GM19455 (cell line): ENCODE data around the gene BBX.

Experiments
- ATAC-seq: cut with Tn5 transposase; IDR thresholded peaks from one replicate; pipeline ENCODE4 v1.9.1; 2021; ENCODE audit not compliant: unreplicated experiment

The BBX gene

GRCh38 chr3:107794664-107795443, 272.1 kb downstream of the BBX start:
- ATAC-seq = no peak

DNA sequence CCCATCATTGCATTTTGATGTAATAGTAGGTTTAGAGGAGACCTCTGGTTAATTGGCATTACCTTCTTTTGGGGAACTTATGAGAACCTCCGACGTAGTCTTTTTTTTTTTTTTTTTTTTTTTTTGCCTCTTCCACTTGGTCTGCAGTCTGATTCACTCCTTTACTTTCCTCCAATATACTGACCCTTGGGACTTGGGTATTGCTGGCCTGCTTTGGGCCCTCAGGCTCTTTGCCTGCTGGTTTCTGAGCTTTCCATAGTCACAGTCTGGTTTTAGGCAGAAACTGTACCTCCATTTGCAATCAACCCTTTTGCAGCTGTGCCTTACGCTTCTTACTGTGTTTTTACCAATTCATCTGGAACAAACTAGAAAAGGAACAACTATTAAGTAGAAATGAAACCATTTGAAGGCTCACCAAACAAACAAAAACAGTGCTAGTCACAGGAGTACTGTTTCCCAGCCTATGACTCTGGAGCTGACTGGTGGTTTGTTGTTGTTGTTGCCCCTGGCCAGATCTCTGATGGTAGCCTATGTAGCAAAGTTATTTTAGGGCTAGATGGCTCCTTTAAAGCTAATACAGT, 272.8 kb downstream of the BBX start:
- no peak for ATAC-seq

DNA sequence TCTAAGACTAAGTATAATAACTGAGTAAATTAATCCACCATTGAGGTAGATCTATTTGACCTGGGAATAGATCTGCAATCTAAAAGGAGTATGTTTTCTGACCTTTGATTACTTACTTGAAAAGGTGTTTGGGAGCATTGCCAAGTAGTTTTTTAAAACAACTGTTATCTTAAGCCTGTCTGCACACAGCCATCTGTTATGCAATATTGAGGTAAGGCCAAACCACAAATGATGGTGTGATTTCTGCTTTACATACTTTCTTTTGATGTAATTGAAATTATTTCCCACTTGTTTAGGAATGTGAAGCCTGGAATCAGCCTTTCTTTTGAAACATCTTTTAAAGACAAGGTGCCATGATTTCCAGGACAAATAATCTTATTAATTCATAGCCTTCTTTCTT, 274.0 kb downstream of the BBX start:
- ATAC-seq = no peak

- ATAC-seq = no peak
Measured at GRCh38 chr3:107797586-107797985, 274.8 kb downstream of the BBX start.

DNA sequence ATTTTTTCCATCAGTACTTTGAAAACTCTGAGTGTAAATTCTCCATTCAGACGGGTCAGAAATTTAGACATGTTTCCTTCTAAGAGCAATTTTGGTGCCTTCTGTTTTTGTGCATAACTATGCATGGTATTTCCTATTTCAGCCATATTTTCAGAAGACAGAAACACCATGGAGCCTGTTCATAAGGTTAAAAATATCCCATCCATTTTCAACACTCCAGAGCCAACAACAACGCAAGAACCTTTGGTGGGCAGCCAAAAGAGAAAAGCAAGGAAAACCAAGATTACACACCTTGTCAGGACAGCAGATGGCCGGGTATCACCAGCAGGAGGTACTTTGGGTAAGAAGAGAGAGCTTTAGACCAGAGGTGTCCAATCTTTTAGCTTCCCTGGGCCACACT, 275.6 kb downstream of the BBX start:
- ATAC-seq = no peak

- ATAC-seq = no peak
Measured at GRCh38 chr3:107800710-107801109, 277.9 kb downstream of the BBX start.

DNA sequence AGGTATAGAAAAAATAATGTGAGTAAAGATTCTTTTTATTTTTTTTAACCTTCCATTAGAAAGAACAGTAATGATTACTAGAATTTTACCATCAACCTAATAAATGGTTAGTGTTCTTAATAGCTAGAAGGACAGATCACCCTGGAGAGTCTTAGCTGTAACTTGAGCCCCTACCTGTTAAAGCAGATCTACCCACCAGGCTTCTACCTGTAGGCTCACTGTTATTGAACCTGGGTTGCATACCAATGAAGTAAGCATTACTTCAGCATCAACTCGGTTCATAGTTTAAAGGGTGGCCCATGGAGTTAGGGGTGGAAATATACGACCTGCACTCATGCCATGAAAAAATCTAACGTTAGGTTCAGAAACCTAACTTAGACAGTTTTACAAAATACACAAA, 280.4 kb downstream of the BBX start:
- ATAC-seq = no peak

DNA sequence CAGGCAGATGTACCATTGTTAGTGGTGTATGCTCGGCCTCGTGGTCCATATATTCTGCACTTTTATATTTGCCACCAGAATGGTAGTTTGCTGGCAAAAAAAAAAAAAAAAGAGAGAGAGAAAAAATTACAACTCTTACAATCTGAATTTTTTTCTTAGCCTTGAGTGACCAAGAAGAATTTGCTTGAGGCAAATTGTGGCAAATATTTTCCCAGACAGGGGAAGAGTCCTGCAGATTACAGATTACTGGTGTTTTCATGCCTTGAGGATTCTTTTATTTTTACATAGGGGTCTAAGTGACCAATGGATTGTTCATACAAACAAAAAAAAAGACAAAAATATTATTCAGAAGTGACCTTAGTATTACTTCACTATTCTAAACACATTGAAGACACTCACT, 283.3 kb downstream of the BBX start:
- no peak for ATAC-seq

GRCh38 chr3:107806536-107806935, 283.8 kb downstream of the BBX start:
- no peak for ATAC-seq

GRCh38 chr3:107810171-107811071, 287.7 kb downstream of the BBX start:
- ATAC-seq = no peak

DNA sequence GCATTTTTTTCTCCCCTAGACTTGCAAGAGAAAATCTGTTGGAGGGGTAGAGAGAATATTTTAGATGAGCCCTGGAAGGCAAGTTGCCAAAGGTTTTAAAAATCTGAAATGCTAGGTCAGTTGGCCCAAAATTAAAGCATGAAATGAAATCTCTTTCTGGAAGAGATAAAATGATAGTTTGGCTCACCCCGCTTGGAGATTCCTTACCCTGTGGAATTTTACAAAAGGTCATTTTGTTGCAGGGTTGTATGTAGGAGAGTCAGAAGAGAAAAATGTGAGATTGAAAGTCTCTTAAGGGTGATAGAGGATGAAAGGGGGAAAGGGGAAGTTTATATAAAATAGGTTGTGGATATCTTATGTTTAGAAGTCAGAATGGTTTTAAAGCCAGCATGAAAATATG, 290.3 kb downstream of the BBX start:
- no peak for ATAC-seq

DNA sequence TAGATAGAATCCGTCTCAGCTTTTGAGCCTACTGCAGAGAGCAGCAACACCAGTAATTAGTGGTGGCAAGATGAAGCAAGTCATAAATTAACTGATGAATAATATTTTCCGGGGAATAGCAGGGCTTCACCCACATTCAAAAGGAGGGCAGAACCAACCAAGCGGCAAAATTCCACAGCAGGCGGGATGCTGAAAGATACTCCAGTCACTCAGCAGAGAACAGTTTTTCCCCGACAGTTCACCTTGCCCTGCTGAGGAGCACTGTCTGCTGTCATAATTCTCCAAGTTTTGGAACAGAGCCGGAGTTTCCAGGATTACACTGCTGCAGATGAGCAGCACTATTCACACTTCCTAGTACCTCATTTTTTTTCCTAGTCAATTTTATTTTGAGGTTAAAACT, 293.3 kb downstream of the BBX start:
- no peak for ATAC-seq

DNA sequence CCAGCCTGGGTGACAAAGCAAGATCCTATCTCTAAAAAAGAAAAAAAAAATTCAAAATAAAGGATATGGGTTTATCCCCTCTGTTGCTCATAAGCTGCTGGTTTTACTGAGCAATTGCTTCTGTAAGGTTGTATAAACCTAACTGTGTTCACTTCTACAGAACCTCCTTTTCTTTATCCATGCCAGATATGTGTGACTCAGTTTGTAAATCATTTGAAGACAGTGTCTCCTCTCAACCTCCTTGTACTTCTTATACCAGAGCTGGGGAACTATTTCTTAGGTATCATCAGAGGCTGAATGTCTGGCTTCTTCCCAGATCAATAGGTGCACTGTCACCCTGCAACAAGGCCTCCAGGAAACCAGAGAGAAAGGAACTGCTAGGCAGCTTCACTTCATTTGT, 294.3 kb downstream of the BBX start:
- ATAC-seq = no peak

GRCh38 chr3:107818025-107818424, 295.3 kb downstream of the BBX start:
- no peak for ATAC-seq

DNA sequence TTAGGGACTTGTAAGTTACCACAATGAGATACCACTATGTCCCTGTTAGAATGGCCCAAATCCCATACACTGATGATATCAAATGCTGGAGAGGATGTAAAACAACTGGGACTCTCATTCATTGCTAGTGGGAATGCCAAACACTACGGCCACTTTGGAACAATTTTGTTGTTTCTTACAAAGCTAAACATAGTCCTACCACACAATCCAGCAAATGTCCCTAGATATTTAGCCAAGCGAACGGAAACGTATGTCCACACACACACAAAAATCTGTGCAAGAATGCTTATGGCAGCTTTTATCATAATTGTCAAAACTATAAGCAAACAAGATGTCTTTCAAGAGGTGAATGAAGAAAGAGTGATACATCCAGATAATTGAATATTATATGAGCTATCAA, 296.9 kb downstream of the BBX start:
- no peak for ATAC-seq

- no peak for ATAC-seq
Measured at GRCh38 chr3:107822308-107822707, 299.5 kb downstream of the BBX start.

- ATAC-seq = no peak
Measured at GRCh38 chr3:107824822-107825371, 302.1 kb downstream of the BBX start.

DNA sequence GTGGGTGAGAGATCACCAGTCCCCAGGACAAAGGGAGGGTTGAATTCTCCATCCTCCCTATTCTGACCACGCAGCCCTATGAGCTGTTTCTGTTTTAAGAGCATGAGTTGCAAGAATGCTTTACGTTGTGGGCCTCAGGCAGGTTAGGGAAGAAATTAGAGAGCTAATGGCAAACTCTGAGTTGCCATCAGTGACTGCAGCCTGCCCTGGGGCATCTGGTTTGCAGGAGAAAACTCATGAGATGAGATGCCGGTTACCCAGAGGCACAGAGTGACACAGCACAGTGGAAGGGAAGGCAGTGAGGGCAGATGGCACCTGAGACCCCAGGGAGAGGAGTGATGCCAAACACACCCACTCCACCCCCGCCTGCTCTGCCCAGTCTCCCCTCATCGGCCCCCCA, 302.8 kb downstream of the BBX start:
- no peak for ATAC-seq

- ATAC-seq = no peak
Measured at GRCh38 chr3:107826727-107827126, 304.0 kb downstream of the BBX start.

DNA sequence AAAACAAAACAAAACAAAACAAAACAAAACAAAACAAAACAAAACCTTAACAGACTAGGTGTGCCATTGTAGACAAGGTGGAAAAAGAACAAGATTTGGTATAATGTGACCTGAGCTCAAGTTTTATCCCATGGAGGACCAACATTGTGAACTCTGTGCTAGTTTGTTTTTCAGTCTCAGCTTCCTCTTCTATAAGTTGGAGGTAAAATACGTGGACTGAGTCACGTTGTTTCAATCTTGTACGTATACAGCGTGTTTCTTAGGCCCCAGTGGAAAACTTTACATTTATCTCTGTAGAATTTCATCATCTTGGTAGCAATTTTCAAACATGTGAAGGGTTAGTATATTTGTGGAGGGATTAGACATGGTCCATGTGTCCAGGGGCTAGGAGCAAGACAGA, 306.4 kb downstream of the BBX start:
- no peak for ATAC-seq

GRCh38 chr3:107831590-107831989, 308.8 kb downstream of the BBX start:
- ATAC-seq = no peak

DNA sequence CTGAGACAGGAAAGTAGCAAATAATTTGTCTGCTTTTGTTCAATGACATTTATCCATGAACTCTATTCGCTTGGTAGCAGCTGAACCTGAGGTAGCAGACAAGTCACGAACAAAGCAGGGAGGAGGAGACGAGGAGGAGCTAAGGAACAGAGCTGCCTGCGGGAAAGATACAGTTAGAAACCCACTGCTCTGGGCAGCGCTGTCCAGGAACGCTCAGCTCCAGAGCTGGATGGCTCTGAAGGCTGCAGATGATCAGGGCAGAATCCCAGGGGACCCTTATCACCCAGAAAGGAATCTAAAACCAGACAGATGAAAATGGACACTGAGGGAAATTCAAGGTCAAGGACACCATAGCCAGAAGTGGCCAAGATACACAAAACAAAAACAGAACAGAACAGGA, 310.3 kb downstream of the BBX start:
- no peak for ATAC-seq
